Esophagus (tissue), 2 donors: ENCODE results near the gene DDAH1. TPM values are rescaled to one million over a fixed set of nuclear protein-coding genes. Genes with fewer than 3 reads are reported as not detected.

Experiments
- H3K27ac ChIP-seq, 2 donors: one replicate each; pipeline ENCODE4 v1.5.1; 2013; ENCODE audit warnings: low read depth in 2 of 2, mild to moderate bottlenecking in 2 of 2, inconsistent platforms in 1 of 2, low read length in 1 of 2, moderate library complexity in 1 of 2
- H3K27me3 ChIP-seq, 2 donors: one replicate each; pipeline ENCODE4 v1.6.1; 2013; ENCODE audit warnings: low read length in 2 of 2, control low read depth in 1 of 2, mild to moderate bottlenecking in 1 of 2; ENCODE audit not compliant: insufficient read depth in 2 of 2, control insufficient read depth in 1 of 2
- H3K36me3 ChIP-seq, 2 donors: one replicate each; pipeline ENCODE4 v1.6.1; 2013; ENCODE audit warnings: low read length in 1 of 2; ENCODE audit not compliant: control insufficient read depth in 2 of 2, insufficient read depth in 2 of 2
- H3K4me1 ChIP-seq, 2 donors: one replicate each; pipeline ENCODE4 v1.6.1; 2013; ENCODE audit warnings: low read length in 1 of 2; ENCODE audit not compliant: control insufficient read depth in 2 of 2, insufficient read depth in 2 of 2
- H3K4me3 ChIP-seq, 2 donors: one replicate each; pipeline ENCODE4 v1.5.1; 2013; ENCODE audit warnings: low read length in 2 of 2, mild to moderate bottlenecking in 2 of 2, low read depth in 1 of 2, moderate library complexity in 1 of 2
- H3K9me3 ChIP-seq, 2 donors: one replicate each; pipeline ENCODE4 v1.6.1; 2013; ENCODE audit warnings: mild to moderate bottlenecking in 2 of 2, low read depth in 1 of 2, low read length in 1 of 2, moderate library complexity in 1 of 2; ENCODE audit not compliant: control insufficient read depth in 2 of 2, insufficient read depth in 1 of 2
- WGBS, 2 donors: extraction: QIAGEN DNeasy Blood & Tissue Kit; methylation state at CpG; one replicate each; pipeline ENCODE4 v1.1.7; 2013; 5-methylcytosine and 5-hydroxymethylcytosine counted together
- polyA plus RNA-seq, 2 donors: library from polyadenylated mRNA; stranded (reverse); fragments of 200-250 nt; gene quantifications; one replicate each; pipeline ENCODE4 v1.2.3, GENCODE V29; 2013
- donor health status: healthy with polysubstance abuse.
- donor health status: Bipolar disorder and iron deficiency.

DDAH1 gene
- polyA plus RNA-seq, 2 donors: 5.9 to 6.9 TPM

DNA sequence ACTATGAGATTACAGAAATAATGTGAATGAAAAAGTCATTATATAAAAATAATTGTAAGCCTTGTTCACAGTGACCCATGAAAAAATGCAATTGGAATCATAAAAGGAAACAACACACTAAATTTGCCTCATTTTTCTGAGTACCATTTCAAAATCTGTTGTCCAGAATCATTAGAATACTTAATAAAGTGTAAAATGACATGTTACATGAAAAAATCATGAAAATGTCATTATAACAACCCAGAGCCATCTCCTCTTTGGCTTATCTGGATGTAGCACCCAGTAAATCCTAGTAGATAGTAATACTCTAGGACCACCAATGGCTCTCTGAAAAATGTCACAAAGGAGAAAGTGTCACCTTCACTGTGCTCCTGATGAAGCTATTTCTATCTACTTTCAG, 76.5 kb downstream of the DDAH1 start:
- Histone ChIP-seq H3K9me3 (no peaks in the 10 kb centered on the region), H3K36me3 (no peaks in the 10 kb centered on the region), H3K27me3 (no peaks in the 10 kb centered on the region), H3K27ac (no peak overlapping the region), H3K4me3 (no peak overlapping the region), H3K4me1 (no peaks in the 10 kb centered on the region)

DNA sequence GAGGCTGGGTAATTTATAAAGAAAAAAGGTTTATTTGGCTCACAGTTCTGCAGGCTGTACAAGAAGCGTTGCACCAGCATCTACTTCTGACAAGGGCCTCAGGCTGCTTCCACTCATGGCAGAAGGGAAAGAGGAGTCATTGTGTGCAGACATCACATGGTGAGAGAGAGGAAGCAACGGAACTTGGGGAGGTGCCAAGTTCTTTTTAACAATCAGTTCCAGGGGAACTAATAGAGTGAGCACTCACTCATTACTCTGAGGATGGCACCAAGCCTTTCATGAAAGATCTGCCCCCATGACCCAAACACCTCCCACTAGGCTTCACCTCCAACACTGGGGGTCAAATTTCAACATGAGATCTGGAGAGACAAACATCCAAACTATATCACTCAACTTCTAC, 77.2 kb downstream of the DDAH1 start:
- no peaks in the 10 kb centered on the region for H3K9me3 ChIP-seq
- H3K36me3 ChIP-seq: no peaks in the 10 kb centered on the region
- no peak overlapping the region for H3K27ac ChIP-seq
- H3K4me1 ChIP-seq: no peaks in the 10 kb centered on the region
- no peaks in the 10 kb centered on the region for H3K27me3 ChIP-seq
- no peak overlapping the region for H3K4me3 ChIP-seq
- WGBS, 2 donors: 62 to 63% methylated on average over 2 of the region's 2 CpGs

DNA sequence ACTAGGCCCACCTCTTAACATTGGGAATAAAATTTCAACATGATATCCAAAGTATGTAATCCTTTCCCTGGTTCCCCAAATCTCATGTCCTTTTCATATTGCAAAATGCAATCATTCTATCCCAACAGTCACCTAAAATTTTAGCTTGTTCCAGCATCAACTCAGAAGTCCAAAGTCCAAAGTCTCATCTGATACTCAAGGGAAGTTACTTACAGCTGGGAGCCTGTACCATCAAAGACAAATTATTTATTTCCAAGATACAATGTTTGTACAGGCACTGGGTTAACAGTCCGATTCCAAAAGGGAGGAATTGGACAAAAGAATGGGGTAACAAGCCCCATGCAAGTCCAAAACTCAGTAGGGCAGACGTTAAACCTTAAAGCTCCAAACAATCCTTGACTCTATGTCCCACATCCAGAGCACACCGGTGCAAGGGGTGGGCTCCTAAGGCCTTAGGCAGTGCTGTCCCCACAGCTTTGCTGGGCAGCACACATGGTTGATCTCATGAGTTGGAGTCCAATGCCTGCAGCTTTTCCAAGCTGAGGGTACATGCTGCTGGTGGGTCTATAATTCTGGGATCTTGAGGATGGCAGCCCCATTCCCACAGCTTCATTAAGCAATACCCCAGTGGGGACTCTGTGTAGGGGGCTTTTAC, 78.8 kb downstream of the DDAH1 start:
- H3K9me3 ChIP-seq: no peaks in the 10 kb centered on the region
- WGBS, 2 donors: 87 to 92% methylated on average over 3 of the region's 3 CpGs
- H3K4me1 ChIP-seq: no peaks in the 10 kb centered on the region
- H3K36me3 ChIP-seq: no peaks in the 10 kb centered on the region
- no peaks in the 10 kb centered on the region for H3K27me3 ChIP-seq
- no peak overlapping the region for H3K4me3 ChIP-seq
- no peak overlapping the region for H3K27ac ChIP-seq

DNA sequence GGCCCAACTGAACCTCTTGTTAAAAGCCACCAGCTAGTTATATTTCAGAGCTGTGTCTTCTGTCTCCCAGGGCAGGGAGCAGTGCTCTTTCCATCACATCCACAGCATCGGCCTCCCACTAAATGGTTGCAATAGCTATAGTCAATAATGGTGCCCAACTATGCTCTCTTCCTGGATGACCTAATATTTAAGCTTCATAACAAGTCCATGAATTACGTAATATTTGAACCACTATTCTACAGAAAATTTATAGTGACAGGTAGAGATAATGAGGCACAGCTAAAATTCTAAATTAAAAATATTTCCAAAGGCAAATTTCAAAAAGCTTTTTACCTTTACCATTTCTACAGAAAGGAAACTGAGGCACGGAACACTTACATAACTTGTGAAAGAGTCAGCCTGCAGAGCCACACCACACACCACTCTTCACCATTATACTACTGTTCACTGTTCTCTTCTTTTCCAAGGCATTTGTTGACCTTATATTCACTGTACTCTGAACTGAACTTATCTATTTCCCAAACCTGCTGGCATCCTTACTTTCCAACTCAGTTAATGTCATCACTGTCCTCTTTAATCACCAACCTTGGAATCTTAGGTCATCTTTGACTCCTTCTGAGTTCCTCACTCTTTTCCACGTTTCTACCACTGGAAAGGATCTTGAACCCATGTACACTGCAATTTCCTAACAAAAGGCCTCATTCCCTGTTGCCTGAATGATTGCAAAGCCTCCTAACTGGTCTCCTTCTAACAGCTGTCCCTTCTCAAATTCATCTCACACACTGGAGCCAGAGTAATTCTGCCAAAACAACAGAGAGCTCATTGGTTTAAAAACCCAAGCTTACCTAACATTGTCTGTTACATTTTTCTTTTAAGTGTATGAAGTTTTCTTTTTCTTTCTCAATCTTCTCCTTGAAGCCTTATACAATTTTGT, 85.5 kb downstream of the DDAH1 start:
- H3K4me1 ChIP-seq: no peaks in the 10 kb centered on the region
- H3K27ac ChIP-seq: no peak overlapping the region
- no peak overlapping the region for H3K4me3 ChIP-seq
- WGBS, 2 donors: 84 to 85% methylated on average over 4 of the region's 4 CpGs
- no peaks in the 10 kb centered on the region for H3K9me3 ChIP-seq
- no peaks in the 10 kb centered on the region for H3K27me3 ChIP-seq
- no peaks in the 10 kb centered on the region for H3K36me3 ChIP-seq

DNA sequence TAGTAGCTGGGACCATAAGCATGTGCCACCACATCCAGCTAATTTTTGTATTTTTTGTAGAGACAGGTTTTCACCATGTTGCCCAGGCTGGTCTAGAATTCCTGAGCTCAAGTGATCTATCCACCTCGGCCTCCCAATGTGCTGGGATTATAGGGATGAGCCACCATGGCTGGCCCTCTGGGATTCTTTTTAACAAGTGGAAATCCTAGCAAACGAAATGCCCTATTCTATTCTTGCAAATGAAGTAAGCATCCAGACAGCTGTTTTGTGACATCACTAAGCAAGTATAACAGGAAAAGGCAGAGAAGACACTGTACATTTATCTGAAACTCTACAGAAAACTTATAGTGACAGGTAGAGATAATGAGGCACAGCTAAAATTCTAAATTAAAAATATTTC, 86.4 kb downstream of the DDAH1 start:
- Histone ChIP-seq H3K27ac (no peak overlapping the region), H3K4me1 (no peaks in the 10 kb centered on the region), H3K27me3 (no peaks in the 10 kb centered on the region), H3K36me3 (no peaks in the 10 kb centered on the region), H3K9me3 (no peaks in the 10 kb centered on the region), H3K4me3 (no peak overlapping the region)
- 86% methylated on average over 2 of the region's 2 CpGs for whole genome bisulfite sequencing, 2 donors

DNA sequence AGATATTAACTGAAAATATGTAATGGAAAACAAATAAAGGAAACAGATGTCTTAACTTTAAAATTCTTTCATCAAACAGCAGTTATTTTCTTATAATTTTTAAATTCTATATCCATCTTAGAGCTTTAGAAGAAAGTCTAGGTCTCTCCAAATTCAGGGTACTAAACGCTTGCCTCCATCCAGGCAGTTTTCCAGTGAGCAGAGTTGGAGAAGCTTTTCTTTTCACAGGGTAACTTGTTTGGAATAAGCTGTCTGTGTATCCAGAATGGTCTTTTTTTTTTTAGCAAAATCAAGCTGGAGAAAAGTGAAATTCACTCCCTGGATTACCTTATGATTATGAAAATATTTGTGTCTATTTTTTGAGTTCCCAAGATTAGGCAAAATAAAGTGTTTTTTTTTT, 88.6 kb downstream of the DDAH1 start:
- Histone ChIP-seq H3K36me3 (no peaks in the 10 kb centered on the region), H3K9me3 (no peaks in the 10 kb centered on the region), H3K4me1 (no peaks in the 10 kb centered on the region), H3K27ac (no peak overlapping the region), H3K4me3 (no peak overlapping the region), H3K27me3 (no peaks in the 10 kb centered on the region)
- 73 to 80% methylated on average over 1 of the region's 1 CpG for WGBS, 2 donors

DNA sequence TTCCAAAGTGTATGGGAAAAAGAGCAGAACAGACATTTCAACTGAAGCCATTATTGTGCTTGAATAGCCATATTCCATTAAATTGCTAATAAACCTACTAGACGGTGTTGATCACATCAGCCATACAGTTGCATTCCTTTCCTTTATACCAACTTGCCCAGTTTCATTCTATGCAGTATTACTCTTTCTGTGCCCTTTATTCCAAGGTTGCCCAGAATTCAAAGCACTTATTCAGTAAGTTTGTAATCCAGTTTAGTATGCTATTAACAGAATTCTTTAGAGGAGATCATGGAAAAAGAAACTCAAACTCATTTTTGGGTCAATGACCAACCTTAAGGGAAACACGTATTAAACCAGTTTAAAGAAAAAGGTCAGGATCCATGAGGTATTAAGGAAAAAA, 89.5 kb downstream of the DDAH1 start:
- H3K27ac ChIP-seq: no peak overlapping the region
- H3K4me1 ChIP-seq: no peaks in the 10 kb centered on the region
- no peaks in the 10 kb centered on the region for H3K36me3 ChIP-seq
- H3K9me3 ChIP-seq: no peaks in the 10 kb centered on the region
- no peak overlapping the region for H3K4me3 ChIP-seq
- no peaks in the 10 kb centered on the region for H3K27me3 ChIP-seq
- 82 to 89% methylated on average over 2 of the region's 2 CpGs for WGBS, 2 donors

DNA sequence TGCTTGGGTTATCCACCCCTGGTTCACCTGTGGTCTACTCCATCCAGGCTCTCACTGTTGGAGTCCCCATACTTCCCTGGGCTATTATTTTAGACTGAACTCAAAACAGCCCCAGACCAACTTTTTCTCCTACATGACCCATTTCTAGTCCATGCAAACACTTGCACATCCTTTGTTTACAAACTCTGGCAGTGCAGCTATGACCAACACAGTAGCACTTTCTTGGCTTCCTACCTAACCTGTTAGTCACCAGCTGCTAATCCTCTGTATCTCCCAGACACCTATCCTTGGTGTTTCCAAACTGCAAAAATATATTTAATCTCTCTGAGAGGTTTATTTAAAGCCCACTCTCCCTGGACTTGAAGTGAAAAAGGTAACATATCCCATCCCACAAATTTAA, 90.8 kb downstream of the DDAH1 start:
- H3K27me3 ChIP-seq: no peaks in the 10 kb centered on the region
- no peaks in the 10 kb centered on the region for H3K4me1 ChIP-seq
- no peak overlapping the region for H3K4me3 ChIP-seq
- no peaks in the 10 kb centered on the region for H3K9me3 ChIP-seq
- no peaks in the 10 kb centered on the region for H3K36me3 ChIP-seq
- H3K27ac ChIP-seq: no peak overlapping the region

DNA sequence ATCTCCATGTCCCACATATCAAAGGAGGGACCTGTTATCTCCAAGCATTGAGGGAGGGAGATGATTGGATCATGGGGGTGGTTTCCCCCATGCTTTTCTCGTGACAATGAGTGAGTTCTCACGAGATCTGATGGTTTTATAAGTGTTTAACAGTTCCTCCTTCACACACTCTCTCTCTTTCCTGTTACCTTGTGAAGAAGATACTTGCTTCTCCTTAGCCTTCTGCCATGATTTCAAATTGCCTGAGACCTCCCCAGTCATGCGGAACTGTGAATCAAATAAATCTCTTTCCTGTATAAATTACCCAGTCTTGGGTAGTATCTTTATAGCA, 91.6 kb downstream of the DDAH1 start:
- Histone ChIP-seq H3K9me3 (no peaks in the 10 kb centered on the region), H3K4me1 (no peaks in the 10 kb centered on the region), H3K36me3 (no peaks in the 10 kb centered on the region), H3K27me3 (no peaks in the 10 kb centered on the region), H3K4me3 (no peak overlapping the region), H3K27ac (no peak overlapping the region)
- 76 to 80% methylated on average over 3 of the region's 3 CpGs for WGBS, 2 donors
